OCI-LY1 (cell line): ENCODE results near the gene C17orf50.

ENCODE experiments used
- CTCF ChIP-seq: fragments of 200-600 bp; sonication (generic), shearing (Covaris generic); IDR thresholded peaks from 2 replicates; pipeline ENCODE4 v1.5.1; 2017; ENCODE audit warnings: mild to moderate bottlenecking, antibody characterized with exemption, low read length, moderate library complexity, mixed read lengths
- EZH2 ChIP-seq: fragments of 200-600 bp; sonication (generic), shearing (Covaris generic); IDR thresholded peaks from 2 replicates; pipeline ENCODE4 v1.8.0; 2017; ENCODE audit warnings: borderline replicate concordance, mixed run types, mild to moderate bottlenecking, antibody characterized with exemption, low read length, moderate library complexity, mixed read lengths

- no peak for TF ChIP-seq CTCF
- TF ChIP-seq EZH2, result no peak
These were observed 37.2 kb downstream of the C17orf50 start for GRCh38 chr17:35797918-35798317.
